Keratinocyte (primary cell): ENCODE results near the gene CYP2A6. TPM values are rescaled to one million over a fixed set of nuclear protein-coding genes. Genes with fewer than 3 reads are reported as not detected.
"Not testable (repeated sequence)": the region's sequence is repeated elsewhere in the genome, so short reads cannot be mapped to it uniquely, and the experiment has no call there.

Experiments
- DNase-seq: peaks from one replicate; pipeline ENCODE4 v3.0.0-alpha.2; 2011; ENCODE audit warnings: low read depth, missing footprints, low spot score
- FAIRE-seq: peaks from 2 replicates; lab custom pipeline; 2011; peaks lifted over from hg19 to GRCh38; lab: Jason Lieb, UNC
- H2AFZ ChIP-seq: 2 replicates; pipeline ENCODE4 v1.6.0; 2012; ENCODE audit warnings: low read length, control low read depth, inconsistent platforms; ENCODE audit not compliant: control insufficient read depth
- H3K27ac ChIP-seq: 2 replicates; pipeline ENCODE4 v1.5.1; 2011; ENCODE audit warnings: low read length; ENCODE audit not compliant: control insufficient read depth, insufficient read depth
- H3K27me3 ChIP-seq: 3 replicates; pipeline ENCODE4 v1.6.0; 2011; ENCODE audit warnings: low read length; ENCODE audit not compliant: control insufficient read depth, insufficient read depth; ENCODE audit errors: extremely low read depth
- H3K36me3 ChIP-seq, 2 experiments: 2 replicates in 1 of 2; 3 replicates in 1 of 2; pipeline ENCODE4 v1.5.1; 2011; ENCODE audit warnings: low read length in 2 of 2, mild to moderate bottlenecking in 1 of 2; ENCODE audit not compliant: control insufficient read depth in 2 of 2, insufficient read depth in 2 of 2; ENCODE audit errors: extremely low read depth in 1 of 2
- H3K4me1 ChIP-seq: 3 replicates; pipeline ENCODE4 v1.5.1; 2011; ENCODE audit warnings: low read length; ENCODE audit not compliant: control insufficient read depth, insufficient read depth; ENCODE audit errors: extremely low read depth
- H3K4me2 ChIP-seq: 3 replicates; pipeline ENCODE4 v1.6.0; 2011; ENCODE audit warnings: low read depth, low read length; ENCODE audit not compliant: control insufficient read depth, insufficient read depth; ENCODE audit errors: extremely low read depth
- H3K4me3 ChIP-seq, 3 experiments: fragments of 200-600 bp in 1 of 3; sonication (generic) in 1 of 3; 2 replicates in 2 of 3; 3 replicates in 1 of 3; pipeline ENCODE4 v1.5.1; 2011 to 2016; ENCODE audit warnings: low read length in 3 of 3, mild to moderate bottlenecking in 3 of 3, control low read depth in 2 of 3, inconsistent platforms in 1 of 3, low read depth in 1 of 3, mixed read lengths in 1 of 3, mixed run types in 1 of 3, moderate library complexity in 1 of 3; ENCODE audit not compliant: control insufficient read depth in 2 of 3, insufficient read depth in 2 of 3; ENCODE audit errors: extremely low read depth in 1 of 3
- H3K79me2 ChIP-seq: 2 replicates; pipeline ENCODE4 v1.6.0; 2012; ENCODE audit warnings: low read length; ENCODE audit not compliant: control insufficient read depth, insufficient read depth
- H3K9ac ChIP-seq: 3 replicates; pipeline ENCODE4 v1.6.0; 2011; ENCODE audit warnings: low read length; ENCODE audit not compliant: control insufficient read depth, insufficient read depth; ENCODE audit errors: extremely low read depth
- H3K9me1 ChIP-seq: 3 replicates; pipeline ENCODE4 v1.6.0; 2011; ENCODE audit warnings: low read length; ENCODE audit not compliant: control insufficient read depth, insufficient read depth; ENCODE audit errors: extremely low read depth
- H3K9me3 ChIP-seq: 2 replicates; pipeline ENCODE4 v1.5.1; 2012; ENCODE audit warnings: low read depth, low read length; ENCODE audit not compliant: control insufficient read depth
- H4K20me1 ChIP-seq: 3 replicates; pipeline ENCODE4 v1.6.0; 2011; ENCODE audit warnings: low read length; ENCODE audit not compliant: control insufficient read depth, insufficient read depth; ENCODE audit errors: extremely low read depth
- EZH2 ChIP-seq: IDR thresholded peaks from one replicate; pipeline ENCODE4 v1.6.1; 2012; ENCODE audit warnings: inconsistent platforms, mild to moderate bottlenecking, low read length, moderate library complexity
- dilution Hi-C: fragments of 300-500 bp; cut with MboI; formaldehyde crosslinking; loops from one replicate; pipeline ENCODE4 v1.7.0; 2020; ENCODE audit warnings: low sequenced_read_pairs; ENCODE audit not compliant: extremely low pct_ligation_motif_present
- polyA plus RNA-seq, 5 experiments: library from polyadenylated mRNA; depleted of rRNA in 3 of 5; stranded (reverse) in 3 of 5; stranded (forward) in 1 of 5; unstranded in 1 of 5; fragments of >200 nt; gene quantifications; 1 replicate in 1 of 5; 2 replicates in 3 of 5; 3 replicates in 1 of 5; pipeline versions ENCODE4 v1.2.1 to v1.2.3, GENCODE V29; 2011 to 2012; ENCODE audit warnings: missing spikeins in 2 of 5, low read depth in 1 of 5, low replicate concordance in 1 of 5
- TF ChIP-seq, protein P1 (sequence below), 3 experiments: IDR thresholded peaks in 1 of 3; conservative IDR thresholded peaks in 1 of 3; optimal IDR thresholded peaks in 1 of 3; 2 replicates in 2 of 3; 3 replicates in 1 of 3; pipeline versions ENCODE3 to v1.5.1; 2011; ENCODE audit warnings: low read length in 3 of 3, mild to moderate bottlenecking in 3 of 3, moderate library complexity in 2 of 3, control low read depth in 1 of 3, inconsistent platforms in 1 of 3; ENCODE audit not compliant: insufficient read depth in 2 of 3; ENCODE audit errors: extremely low read depth in 1 of 3

The CYP2A6 gene
- polyA plus RNA-seq, 1 donor (not counting 4 experiments of a cell fraction or from before 2014, with no cell fraction given), result not detected

DNA sequence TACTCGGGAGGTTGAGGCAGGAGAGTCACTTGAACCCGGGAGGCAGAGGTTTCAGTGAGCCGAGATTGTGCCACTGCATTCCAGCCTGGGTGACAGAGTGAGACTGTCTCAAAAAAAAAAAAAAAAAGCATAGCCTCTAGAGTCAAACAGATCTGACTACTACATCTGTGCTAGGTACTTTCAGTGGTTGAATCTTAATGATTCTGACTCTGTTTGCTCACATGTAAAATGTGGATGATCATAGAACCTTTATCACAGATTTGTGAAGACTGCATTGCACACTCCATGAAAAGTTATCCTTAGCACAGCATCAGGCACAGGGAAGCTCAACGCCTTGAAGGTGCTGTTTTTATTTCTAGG, 17.8 kb downstream of the CYP2A6 start:
- H3K36me3 ChIP-seq, DNase-seq, H3K9me1 ChIP-seq, dilution Hi-C loops, H3K9me3 ChIP-seq, H4K20me1 ChIP-seq, FAIRE-seq, H3K4me2 ChIP-seq, H3K9ac ChIP-seq, H3K79me2 ChIP-seq, H3K27ac ChIP-seq, H3K27me3 ChIP-seq, H3K4me1 ChIP-seq, H2AFZ ChIP-seq, H3K4me3 ChIP-seq: not testable (repeated sequence)

DNA sequence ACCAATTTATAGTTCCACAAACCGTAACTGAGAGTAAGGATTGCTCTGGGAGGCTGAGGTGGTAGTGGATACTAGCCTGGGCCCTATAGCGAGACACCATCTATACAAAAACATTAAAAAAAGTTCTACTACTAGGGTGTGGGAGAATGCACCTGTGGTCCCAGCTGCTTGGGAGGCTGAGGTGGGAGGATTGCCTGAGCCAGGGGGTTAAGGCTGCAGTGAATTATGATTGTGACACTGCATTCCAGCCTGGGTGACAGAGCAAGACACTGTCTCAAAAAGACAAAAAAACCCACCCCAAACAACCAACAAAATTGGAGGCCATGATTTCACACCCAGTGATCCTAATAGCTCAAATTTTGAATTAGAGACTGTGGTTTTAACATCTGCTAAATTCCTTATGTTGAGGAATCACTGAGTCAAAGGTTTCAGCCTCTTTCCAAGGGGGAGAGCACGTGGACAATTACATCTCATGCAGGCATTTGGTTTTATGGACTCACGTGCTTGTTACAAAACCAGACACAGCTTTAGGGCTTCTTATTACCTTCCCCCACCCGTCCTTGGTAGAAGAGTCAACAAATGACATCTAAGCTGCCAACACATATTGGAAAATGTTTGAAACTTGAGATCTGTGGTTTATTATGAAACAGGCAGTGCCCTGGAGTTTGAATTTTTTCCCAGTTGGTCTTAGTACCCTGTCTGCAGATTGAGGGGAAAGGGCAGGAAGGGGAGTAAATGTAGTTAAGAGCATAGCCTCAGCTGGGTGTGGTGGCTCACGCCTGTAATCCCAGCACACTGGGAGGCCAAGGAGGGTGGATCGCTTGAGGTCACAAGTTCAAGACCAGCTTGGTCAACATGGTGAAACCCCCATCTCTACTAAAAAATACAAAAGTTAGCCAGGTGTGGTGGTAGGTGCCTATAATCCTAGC, 18.5 kb downstream of the CYP2A6 start:
- Histone ChIP-seq H3K36me3 (peaks cover 0 to 3% of the 10 kb centered on the region in 2 experiments), H3K4me3 (no peak overlapping the region), H3K9me1 (no peaks in the 10 kb centered on the region), H3K9ac (no peak overlapping the region), H3K4me1 (no peaks in the 10 kb centered on the region), H3K79me2 (no peaks in the 10 kb centered on the region), H3K4me2 (no peak overlapping the region), H3K27ac (no peak overlapping the region), H3K27me3 (no peaks in the 10 kb centered on the region), H4K20me1 (no peaks in the 10 kb centered on the region), H3K9me3 (no peaks in the 10 kb centered on the region), H2AFZ (no peak overlapping the region)
- TF ChIP-seq, protein P1, sequence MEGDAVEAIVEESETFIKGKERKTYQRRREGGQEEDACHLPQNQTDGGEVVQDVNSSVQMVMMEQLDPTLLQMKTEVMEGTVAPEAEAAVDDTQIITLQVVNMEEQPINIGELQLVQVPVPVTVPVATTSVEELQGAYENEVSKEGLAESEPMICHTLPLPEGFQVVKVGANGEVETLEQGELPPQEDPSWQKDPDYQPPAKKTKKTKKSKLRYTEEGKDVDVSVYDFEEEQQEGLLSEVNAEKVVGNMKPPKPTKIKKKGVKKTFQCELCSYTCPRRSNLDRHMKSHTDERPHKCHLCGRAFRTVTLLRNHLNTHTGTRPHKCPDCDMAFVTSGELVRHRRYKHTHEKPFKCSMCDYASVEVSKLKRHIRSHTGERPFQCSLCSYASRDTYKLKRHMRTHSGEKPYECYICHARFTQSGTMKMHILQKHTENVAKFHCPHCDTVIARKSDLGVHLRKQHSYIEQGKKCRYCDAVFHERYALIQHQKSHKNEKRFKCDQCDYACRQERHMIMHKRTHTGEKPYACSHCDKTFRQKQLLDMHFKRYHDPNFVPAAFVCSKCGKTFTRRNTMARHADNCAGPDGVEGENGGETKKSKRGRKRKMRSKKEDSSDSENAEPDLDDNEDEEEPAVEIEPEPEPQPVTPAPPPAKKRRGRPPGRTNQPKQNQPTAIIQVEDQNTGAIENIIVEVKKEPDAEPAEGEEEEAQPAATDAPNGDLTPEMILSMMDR (optimal IDR thresholded peaks at IDR 0.05 in 1 of 3, IDR thresholded peaks at IDR 0.05 in 1 of 3, conservative IDR thresholded peaks at IDR 0.05 in 1 of 3; ENCODE audit: extremely low read depth in 1 of 3, insufficient read depth in 2 of 3, low read length in 3 of 3), result no peak
- no peak for TF ChIP-seq EZH2
- DNase-seq (no peak), FAIRE-seq (no peak)
- dilution Hi-C loops, result no loop called here

DNA sequence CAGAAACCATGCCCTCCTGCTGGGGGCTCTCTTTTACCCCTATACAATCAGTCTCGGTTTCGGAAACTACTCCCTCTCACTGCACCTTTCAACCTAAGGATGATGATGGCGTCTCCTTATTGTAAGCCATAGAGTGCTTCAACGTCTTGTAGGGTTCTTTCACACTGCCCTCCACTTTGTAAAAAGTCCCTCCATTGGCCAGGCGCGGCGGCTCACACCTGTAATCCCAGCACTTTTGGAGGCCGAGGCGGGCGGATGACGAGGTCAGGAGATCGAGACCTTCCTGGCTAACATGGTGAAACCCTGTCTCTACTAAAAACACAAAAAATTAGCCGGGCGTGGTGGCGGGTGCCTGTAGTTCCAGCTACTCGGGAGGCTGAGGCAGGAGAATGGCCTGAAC, 19.5 kb downstream of the CYP2A6 start:
- H3K4me1 ChIP-seq, H3K27me3 ChIP-seq, H3K9me3 ChIP-seq, H3K36me3 ChIP-seq, dilution Hi-C loops, DNase-seq, H3K9me1 ChIP-seq, H2AFZ ChIP-seq, H3K9ac ChIP-seq, FAIRE-seq, H3K79me2 ChIP-seq, H3K27ac ChIP-seq, H3K4me2 ChIP-seq, H3K4me3 ChIP-seq, H4K20me1 ChIP-seq: not testable (repeated sequence)
